ENCODE data around the gene CPSF4.
"Not testable (repeated sequence)": the region's sequence is repeated elsewhere in the genome, so short reads cannot be mapped to it uniquely, and the experiment has no call there.

Gene CPSF4

GRCh38 chr7:99409806-99410205, 28.9 kb upstream of the CPSF4 start:
- H3K4me1 ChIP-seq, result peaks cover 0 to 45% (median 38%) of the 10 kb centered on the region in 4 donors
- H3K27ac ChIP-seq, result peak overlapping the region; percentile 93 to 97
- no peaks in the 10 kb centered on the region for H3K27me3 ChIP-seq
- H3K4me3 ChIP-seq, result peak overlapping the region; percentile 94 to 98
- no peak for DNase-seq
- intact Hi-C loops (cut with DNase I; ENCODE audit: low total_unique reads), result loop anchor here (10.0 kb wide), 1 partner anchor 375 kb away; no protein-coding TSS in a partner anchor
- no peaks in the 10 kb centered on the region for H3K9me3 ChIP-seq
- TF ChIP-seq, protein P1, sequence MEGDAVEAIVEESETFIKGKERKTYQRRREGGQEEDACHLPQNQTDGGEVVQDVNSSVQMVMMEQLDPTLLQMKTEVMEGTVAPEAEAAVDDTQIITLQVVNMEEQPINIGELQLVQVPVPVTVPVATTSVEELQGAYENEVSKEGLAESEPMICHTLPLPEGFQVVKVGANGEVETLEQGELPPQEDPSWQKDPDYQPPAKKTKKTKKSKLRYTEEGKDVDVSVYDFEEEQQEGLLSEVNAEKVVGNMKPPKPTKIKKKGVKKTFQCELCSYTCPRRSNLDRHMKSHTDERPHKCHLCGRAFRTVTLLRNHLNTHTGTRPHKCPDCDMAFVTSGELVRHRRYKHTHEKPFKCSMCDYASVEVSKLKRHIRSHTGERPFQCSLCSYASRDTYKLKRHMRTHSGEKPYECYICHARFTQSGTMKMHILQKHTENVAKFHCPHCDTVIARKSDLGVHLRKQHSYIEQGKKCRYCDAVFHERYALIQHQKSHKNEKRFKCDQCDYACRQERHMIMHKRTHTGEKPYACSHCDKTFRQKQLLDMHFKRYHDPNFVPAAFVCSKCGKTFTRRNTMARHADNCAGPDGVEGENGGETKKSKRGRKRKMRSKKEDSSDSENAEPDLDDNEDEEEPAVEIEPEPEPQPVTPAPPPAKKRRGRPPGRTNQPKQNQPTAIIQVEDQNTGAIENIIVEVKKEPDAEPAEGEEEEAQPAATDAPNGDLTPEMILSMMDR (IDR thresholded peaks at IDR 0.05), result no peak
- H3K36me3 ChIP-seq, result peaks cover 35 to 46% (median 45%) of the 10 kb centered on the region in 3 donors

- no peaks in the 10 kb centered on the region for H3K9me3 ChIP-seq
- no peak overlapping the region for H3K27ac ChIP-seq
- no peak overlapping the region for H3K4me3 ChIP-seq
- H3K4me1 ChIP-seq, result peaks cover 0 to 42% (median 33%) of the 10 kb centered on the region in 4 donors
- no peaks in the 10 kb centered on the region for H3K27me3 ChIP-seq
- no peak for DNase-seq
- intact Hi-C loops (cut with DNase I; ENCODE audit: low total_unique reads), result loop anchor here (10.0 kb wide), 1 partner anchor 376 kb away; no protein-coding TSS in a partner anchor
- H3K36me3 ChIP-seq, result peaks cover 38 to 53% (median 52%) of the 10 kb centered on the region in 3 donors
- TF ChIP-seq, protein P1 (IDR thresholded peaks at IDR 0.05), result no peak
Measured at GRCh38 chr7:99410635-99411034, 28.1 kb upstream of the CPSF4 start.

- H3K27me3 ChIP-seq, H3K4me1 ChIP-seq, H3K4me3 ChIP-seq, H3K9me3 ChIP-seq: not testable (repeated sequence)
- intact Hi-C loops (cut with DNase I; ENCODE audit: low total_unique reads), result loop anchor here (10.0 kb wide), 1 partner anchor 381 kb away; no protein-coding TSS in a partner anchor
- peak overlapping the region in 1 of 2 donors; percentile 33 for H3K27ac ChIP-seq
- peaks cover 80 to 98% (median 98%) of the 10 kb centered on the region in 3 donors for H3K36me3 ChIP-seq
- TF ChIP-seq, protein P1 (IDR thresholded peaks at IDR 0.05), result peak; percentile 53 to 72
- peak; percentile 64 to 83 for DNase-seq
Measured at GRCh38 chr7:99415513-99416127, 23.1 kb upstream of the CPSF4 start.

- peaks cover 58 to 97% (median 76%) of the 10 kb centered on the region in 3 donors for H3K36me3 ChIP-seq
- H3K4me1 ChIP-seq, result peaks cover 0 to 6% (median 0%) of the 10 kb centered on the region in 4 donors
- TF ChIP-seq, protein P1 (IDR thresholded peaks at IDR 0.05), result no peak
- no peaks in the 10 kb centered on the region for H3K27me3 ChIP-seq
- intact Hi-C loops (cut with DNase I; ENCODE audit: low total_unique reads), result loop anchor here (10.0 kb wide), 1 partner anchor 383 kb away; no protein-coding TSS in a partner anchor
- H3K4me3 ChIP-seq, result no peak overlapping the region
- no peak overlapping the region for H3K27ac ChIP-seq
- no peak for DNase-seq
- no peaks in the 10 kb centered on the region for H3K9me3 ChIP-seq
Measured at GRCh38 chr7:99418260-99418659, 20.5 kb upstream of the CPSF4 start.

DNA sequence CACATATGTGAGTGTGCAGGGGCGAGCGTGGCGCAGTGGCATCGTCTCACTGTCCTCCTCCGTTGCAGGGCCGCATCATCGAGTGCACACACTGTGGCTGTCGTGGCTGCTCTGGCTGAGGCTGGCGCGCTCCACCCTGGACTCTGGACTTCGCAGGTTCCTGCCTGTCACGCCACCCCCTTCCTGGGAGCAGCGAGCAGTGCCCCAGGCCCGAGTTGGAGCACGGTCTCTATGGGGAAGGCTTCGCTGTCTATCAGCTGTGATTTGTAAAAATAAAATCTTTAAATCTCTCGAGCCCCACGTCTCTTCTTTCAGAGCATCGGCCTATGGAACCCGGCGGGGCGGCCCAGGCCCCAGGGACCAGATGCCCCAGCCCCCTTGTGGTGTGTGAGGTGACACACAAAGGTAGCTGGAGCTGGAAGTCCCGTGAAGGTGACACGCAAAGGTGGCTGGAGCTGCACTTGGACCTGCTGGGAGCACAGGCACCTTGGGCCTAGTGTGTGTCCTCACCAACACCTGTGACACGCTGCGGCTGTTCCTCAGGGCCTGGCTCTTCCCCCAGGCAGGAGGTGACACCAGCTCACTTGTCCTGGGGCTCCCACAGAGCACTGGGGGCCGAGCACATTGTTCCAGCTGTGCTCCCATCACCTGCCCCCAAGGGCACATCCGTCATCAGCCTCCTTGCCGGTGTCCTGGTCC, 19.3 kb upstream of the CPSF4 start:
- Histone ChIP-seq H3K36me3 (peaks cover 66 to 99% (median 75%) of the 10 kb centered on the region in 3 donors), H3K27ac (no peak overlapping the region), H3K4me1 (peaks cover 0 to 6% (median 0%) of the 10 kb centered on the region in 4 donors), H3K4me3 (no peak overlapping the region), H3K27me3 (no peaks in the 10 kb centered on the region), H3K9me3 (no peaks in the 10 kb centered on the region)
- no peak for DNase-seq
- TF ChIP-seq, protein P1 (IDR thresholded peaks at IDR 0.05), result no peak
- intact Hi-C loops (cut with DNase I; ENCODE audit: low total_unique reads), result loop anchor here (10.0 kb wide), 1 partner anchor 385 kb away; no protein-coding TSS in a partner anchor

All from tibial artery (tissue), 4 donors.